Stimulated activated CD4-positive, alpha-beta T cell treated with anti-CD3 and anti-CD28 coated beads, Interleukin-4, amount 100 ng/mL, for 24 hours (primary cell): ENCODE data around the gene TYW5.

Experiments
- DNase-seq: peaks from one replicate; pipeline ENCODE4 v3.0.0-alpha.2; 2020

The TYW5 gene, protein sequence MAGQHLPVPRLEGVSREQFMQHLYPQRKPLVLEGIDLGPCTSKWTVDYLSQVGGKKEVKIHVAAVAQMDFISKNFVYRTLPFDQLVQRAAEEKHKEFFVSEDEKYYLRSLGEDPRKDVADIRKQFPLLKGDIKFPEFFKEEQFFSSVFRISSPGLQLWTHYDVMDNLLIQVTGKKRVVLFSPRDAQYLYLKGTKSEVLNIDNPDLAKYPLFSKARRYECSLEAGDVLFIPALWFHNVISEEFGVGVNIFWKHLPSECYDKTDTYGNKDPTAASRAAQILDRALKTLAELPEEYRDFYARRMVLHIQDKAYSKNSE

GRCh38 chr2:199955339-199956061 is at the start of gene TYW5, which contains the start of gene MAIP1:
Gene TYW5, minus strand, starts transcription at chr2:199955491. Its CDS starts 21 bp downstream, at chr2:199955470.
Gene MAIP1, plus strand, starts transcription at chr2:199955582. Its CDS starts 217 bp downstream, at chr2:199955799.
- peak; percentile 85 for DNase-seq

GRCh38 chr2:200003444-200003843 is 48.2 kb upstream of the TYW5 start:
- no peak for DNase-seq

- no peak for DNase-seq
Measured at GRCh38 chr2:200000444-200001163, 45.3 kb upstream of the TYW5 start.

GRCh38 chr2:199999166-199999565 is 43.9 kb upstream of the TYW5 start:
- DNase-seq = no peak

DNA sequence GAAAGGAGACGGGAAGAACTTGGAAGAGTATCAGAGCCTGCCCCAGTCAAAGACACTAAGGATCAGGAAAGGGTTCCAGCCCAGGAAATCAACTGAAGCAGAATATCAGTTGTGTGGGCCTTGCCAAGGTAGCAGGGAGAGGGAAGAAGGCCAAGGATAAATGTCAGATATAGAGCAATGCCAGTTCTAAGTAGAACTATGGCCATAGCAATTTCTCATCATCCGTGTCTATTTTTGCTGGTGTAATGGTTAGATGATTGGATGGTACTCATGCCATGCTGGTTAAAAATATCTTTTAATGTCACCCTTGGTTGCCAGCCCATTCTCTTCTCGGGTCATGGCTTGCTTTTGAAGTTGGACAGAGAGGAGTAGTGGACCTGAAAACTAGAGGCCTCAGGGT is 42.0 kb upstream of the TYW5 start:
- no peak for DNase-seq

GRCh38 chr2:199994896-199995295 is 39.6 kb upstream of the TYW5 start:
- DNase-seq = no peak

- no peak for DNase-seq
Measured at GRCh38 chr2:199994371-199994770, 39.1 kb upstream of the TYW5 start.

- DNase-seq = no peak
Measured at GRCh38 chr2:199992296-199992695, 37.0 kb upstream of the TYW5 start.

DNA sequence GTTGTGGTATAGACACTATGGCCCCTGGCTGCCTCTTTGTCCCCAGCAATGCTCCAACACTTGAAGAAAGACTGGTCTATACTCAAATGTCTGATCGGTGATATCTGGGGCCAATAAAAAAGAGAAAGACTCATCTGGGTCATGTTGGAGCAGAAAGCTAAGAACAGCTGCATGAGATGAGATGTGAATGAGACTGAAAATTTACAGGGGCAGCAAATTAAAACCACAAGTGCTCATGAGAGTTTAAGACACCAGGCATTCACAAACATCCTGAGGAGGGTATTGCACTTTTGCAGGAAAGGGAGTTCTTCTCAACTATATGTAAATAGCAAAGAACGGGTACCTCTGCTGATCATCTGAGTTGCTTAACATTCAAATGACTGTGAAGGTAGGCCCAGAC is 36.4 kb upstream of the TYW5 start:
- DNase-seq = no peak

GRCh38 chr2:199989822-199990221 is 34.5 kb upstream of the TYW5 start:
- DNase-seq = no peak

- no peak for DNase-seq
Measured at GRCh38 chr2:199988151-199988550, 32.9 kb upstream of the TYW5 start.

DNA sequence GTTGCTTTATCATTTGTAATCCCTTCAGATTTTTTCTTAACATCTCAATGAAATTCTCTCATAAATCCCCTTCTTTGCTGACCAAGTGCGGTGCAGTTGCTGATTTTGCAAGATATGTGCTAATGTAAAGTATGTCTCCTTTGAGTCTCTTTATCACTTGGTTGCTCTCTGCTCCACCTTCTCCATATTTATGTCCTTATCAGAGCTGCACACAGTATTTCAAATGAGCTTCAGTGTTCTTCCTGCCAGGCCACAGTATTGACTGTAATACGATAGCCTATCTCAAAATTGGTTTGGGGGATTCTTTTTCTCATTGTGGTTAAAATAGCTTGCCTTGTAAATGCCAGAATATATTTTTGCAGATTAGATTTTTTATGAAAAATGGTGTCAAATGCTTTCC is 32.3 kb upstream of the TYW5 start:
- no peak for DNase-seq

GRCh38 chr2:199985625-199986207 is 30.4 kb upstream of the TYW5 start:
- DNase-seq = peak; percentile 63

- DNase-seq = no peak
Measured at GRCh38 chr2:199984755-199985154, 29.5 kb upstream of the TYW5 start.

GRCh38 chr2:199984159-199984558 is 28.9 kb upstream of the TYW5 start:
- DNase-seq = no peak

DNA sequence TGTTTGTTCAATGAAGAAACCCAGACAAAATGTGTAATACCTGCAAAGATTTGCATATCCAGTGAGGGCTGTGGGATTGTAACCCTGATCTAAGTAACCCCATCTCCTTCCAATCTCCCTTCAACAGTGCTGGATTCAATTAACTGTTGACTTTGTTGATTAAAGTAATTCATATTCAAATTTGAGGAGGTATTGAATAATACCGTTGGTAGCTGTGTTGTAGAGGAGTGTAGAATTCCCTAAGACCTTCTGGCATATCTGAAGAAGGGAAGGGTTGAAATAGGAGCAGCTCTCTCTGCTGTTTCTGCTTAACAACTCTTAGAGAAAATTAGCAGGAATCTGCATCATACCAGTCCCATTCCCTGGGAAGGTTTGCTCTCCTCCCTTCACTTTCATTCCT is 28.2 kb upstream of the TYW5 start:
- no peak for DNase-seq

- no peak for DNase-seq
Measured at GRCh38 chr2:199982126-199982843, 27.0 kb upstream of the TYW5 start.

- peak; percentile 87 for DNase-seq
Measured at GRCh38 chr2:199979832-199980628, 24.7 kb upstream of the TYW5 start.

GRCh38 chr2:199979398-199979797 is 24.1 kb upstream of the TYW5 start:
- no peak for DNase-seq

GRCh38 chr2:199977984-199978415 is 22.7 kb upstream of the TYW5 start:
- DNase-seq = peak; percentile 37

DNA sequence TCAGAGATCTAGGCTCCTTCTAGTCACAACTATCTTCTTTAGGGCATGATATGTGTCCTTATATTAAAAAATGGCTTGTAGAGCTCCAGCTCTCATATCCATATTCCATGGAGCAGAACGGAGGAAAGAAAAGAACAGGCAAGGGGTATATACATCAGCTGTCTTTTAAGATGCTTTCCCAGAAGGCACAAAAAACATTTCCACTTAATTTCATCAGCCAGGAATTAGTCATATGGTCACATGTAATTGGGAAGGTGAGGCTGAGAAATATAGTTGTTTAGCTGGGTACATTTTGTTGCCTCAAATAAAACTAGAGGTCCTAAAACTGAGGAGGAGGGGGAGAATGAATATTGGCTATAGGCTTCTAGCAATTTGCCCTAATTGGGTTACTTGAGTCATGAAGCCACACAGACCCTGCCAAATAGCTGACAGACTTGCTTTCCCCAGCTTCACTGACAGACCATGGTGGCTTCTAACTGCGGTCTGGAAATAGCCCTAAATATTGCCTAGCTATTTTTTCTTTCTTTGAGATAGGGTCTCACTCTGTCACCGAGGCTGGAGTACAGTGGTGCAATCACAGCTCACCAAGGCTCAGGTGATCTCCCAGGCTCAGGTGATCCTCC is 20.1 kb upstream of the TYW5 start:
- no peak for DNase-seq
